ENCODE measurements around the gene AFF4. TPM values are rescaled to one million over a fixed set of nuclear protein-coding genes. Genes with fewer than 3 reads are reported as not detected.
"Not testable (repeated sequence)": the region's sequence is repeated elsewhere in the genome, so short reads cannot be mapped to it uniquely, and the experiment has no call there.

The AFF4 gene
- total and polyA plus RNA-seq, 12 donors, result 7.0 to 63.8 (median 52.5) TPM

- no peak overlapping the region for H3K27ac ChIP-seq
- no peak for DNase-seq
- no peaks in the 10 kb centered on the region for H3K27me3 ChIP-seq
- TF ChIP-seq, protein P1, sequence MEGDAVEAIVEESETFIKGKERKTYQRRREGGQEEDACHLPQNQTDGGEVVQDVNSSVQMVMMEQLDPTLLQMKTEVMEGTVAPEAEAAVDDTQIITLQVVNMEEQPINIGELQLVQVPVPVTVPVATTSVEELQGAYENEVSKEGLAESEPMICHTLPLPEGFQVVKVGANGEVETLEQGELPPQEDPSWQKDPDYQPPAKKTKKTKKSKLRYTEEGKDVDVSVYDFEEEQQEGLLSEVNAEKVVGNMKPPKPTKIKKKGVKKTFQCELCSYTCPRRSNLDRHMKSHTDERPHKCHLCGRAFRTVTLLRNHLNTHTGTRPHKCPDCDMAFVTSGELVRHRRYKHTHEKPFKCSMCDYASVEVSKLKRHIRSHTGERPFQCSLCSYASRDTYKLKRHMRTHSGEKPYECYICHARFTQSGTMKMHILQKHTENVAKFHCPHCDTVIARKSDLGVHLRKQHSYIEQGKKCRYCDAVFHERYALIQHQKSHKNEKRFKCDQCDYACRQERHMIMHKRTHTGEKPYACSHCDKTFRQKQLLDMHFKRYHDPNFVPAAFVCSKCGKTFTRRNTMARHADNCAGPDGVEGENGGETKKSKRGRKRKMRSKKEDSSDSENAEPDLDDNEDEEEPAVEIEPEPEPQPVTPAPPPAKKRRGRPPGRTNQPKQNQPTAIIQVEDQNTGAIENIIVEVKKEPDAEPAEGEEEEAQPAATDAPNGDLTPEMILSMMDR (IDR thresholded peaks at IDR 0.05), result no peak
- H3K4me3 ChIP-seq, result no peak overlapping the region
- ATAC-seq, result no peak
- H3K9me3 ChIP-seq, result no peaks in the 10 kb centered on the region
- intact Hi-C loops (cut with DNase I), result no loop called here
- H3K36me3 ChIP-seq, result peaks cover 0 to 7% (median 0%) of the 10 kb centered on the region in 9 donors
- H3K4me1 ChIP-seq, result peaks cover 4 to 58% (median 26%) of the 10 kb centered on the region in 9 donors
- 46 to 49% methylated on average over 2 of the region's 2 CpGs for WGBS, 2 donors
These were observed 15.8 kb downstream of the AFF4 start for GRCh38 chr5:132947671-132948070.

DNA sequence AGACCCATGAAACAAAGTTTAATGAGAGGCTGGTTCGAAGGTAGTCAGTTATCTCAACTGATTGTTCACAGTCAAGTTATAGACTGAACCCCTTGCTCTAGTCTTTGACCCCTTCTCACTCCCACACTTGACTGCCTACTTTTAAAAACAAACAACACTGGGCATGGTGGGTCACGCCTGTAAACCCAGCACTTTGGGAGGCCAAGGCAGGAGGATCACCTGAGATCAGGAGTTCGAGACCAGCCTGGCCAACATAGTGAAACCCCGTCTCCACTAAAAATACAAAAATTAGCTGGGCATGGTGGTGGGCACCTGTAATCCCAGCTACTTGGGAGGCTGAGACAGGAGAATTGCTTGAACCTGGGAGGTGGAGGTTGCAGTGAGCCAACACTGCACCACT is 18.1 kb downstream of the AFF4 start:
- H3K27me3 ChIP-seq; ATAC-seq; intact Hi-C loops (cut with DNase I); H3K27ac ChIP-seq; H3K9me3 ChIP-seq; H3K4me3 ChIP-seq; DNase-seq: not testable (repeated sequence)
- 92 to 96% methylated on average over 4 of the region's 4 CpGs for WGBS, 2 donors
- Histone ChIP-seq H3K4me1 (peaks cover 4 to 62% (median 29%) of the 10 kb centered on the region in 9 donors), H3K36me3 (peaks cover 0 to 14% (median 0%) of the 10 kb centered on the region in 9 donors)

GRCh38 chr5:132943362-132944022 is 19.9 kb downstream of the AFF4 start:
- DNase-seq (no peak), ATAC-seq (peak in 1 of 8 donors; percentile 40)
- H3K9me3 ChIP-seq, result no peaks in the 10 kb centered on the region
- H3K27ac ChIP-seq, result peak overlapping the region in 2 of 10 donors; percentile 18 to 28
- H3K27me3 ChIP-seq, result no peaks in the 10 kb centered on the region
- peaks cover 4 to 59% (median 29%) of the 10 kb centered on the region in 9 donors for H3K4me1 ChIP-seq
- WGBS, 2 donors, result 67 to 71% methylated on average over 3 of the region's 3 CpGs
- no peak overlapping the region for H3K4me3 ChIP-seq
- TF ChIP-seq, protein P1 (IDR thresholded peaks at IDR 0.05), result no peak
- H3K36me3 ChIP-seq, result peaks cover 0 to 14% (median 0%) of the 10 kb centered on the region in 9 donors
- intact Hi-C loops (cut with DNase I), result no loop called here

DNA sequence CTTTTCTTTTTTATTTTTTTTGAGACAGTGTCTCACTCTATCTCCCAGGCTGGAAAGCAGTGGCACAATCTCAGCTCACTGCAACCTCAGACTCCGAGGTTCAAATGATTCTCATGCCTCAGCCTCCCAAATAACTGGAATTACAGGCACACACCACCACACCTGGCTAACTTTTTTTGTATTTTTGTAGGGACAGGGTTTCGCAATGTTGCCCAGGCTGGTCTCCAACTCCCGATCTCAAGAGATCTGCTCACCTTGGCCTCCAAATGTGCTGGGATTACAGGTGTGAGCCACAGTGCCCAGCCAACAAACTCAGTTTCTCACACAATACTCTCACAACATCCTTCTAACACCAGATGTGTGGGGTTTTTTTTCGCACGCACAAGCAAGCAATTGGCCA is 22.1 kb downstream of the AFF4 start:
- Histone ChIP-seq H3K27me3 (no peaks in the 10 kb centered on the region), H3K4me3 (no peak overlapping the region), H3K36me3 (peaks cover 0 to 26% (median 0%) of the 10 kb centered on the region in 9 donors), H3K9me3 (no peaks in the 10 kb centered on the region), H3K4me1 (peaks cover 4 to 64% (median 23%) of the 10 kb centered on the region in 9 donors), H3K27ac (no peak overlapping the region)
- TF ChIP-seq, protein P1 (IDR thresholded peaks at IDR 0.05), result no peak
- DNase-seq (no peak), ATAC-seq (no peak)
- intact Hi-C loops (cut with DNase I), result no loop called here
- 95 to 98% methylated on average over 5 of the region's 5 CpGs for WGBS, 2 donors

DNA sequence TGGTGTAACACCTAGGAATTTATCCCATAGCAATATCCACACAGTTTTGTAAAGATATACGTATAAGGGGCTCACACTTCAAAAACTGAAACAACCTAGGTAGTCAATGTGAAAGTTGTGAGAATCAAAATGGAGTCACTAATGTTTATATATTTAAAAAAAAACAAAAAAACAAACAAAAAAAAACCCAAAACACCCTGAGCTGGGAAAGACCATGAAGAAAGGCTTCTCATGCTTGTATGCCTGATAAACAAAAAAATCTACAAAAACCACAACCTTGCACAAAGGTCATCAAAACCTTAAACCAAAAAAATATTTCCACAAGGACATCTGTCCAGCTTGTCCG is 35.4 kb downstream of the AFF4 start:
- no peak overlapping the region for H3K4me3 ChIP-seq
- intact Hi-C loops (cut with DNase I), result no loop called here
- 88 to 89% methylated on average over 2 of the region's 2 CpGs for WGBS, 2 donors
- ATAC-seq (no peak), DNase-seq (no peak)
- no peaks in the 10 kb centered on the region for H3K9me3 ChIP-seq
- H3K27ac ChIP-seq, result no peak overlapping the region
- H3K27me3 ChIP-seq, result no peaks in the 10 kb centered on the region
- H3K36me3 ChIP-seq, result peaks cover 0 to 100% (median 30%) of the 10 kb centered on the region in 9 donors
- H3K4me1 ChIP-seq, result peaks cover 0 to 19% (median 16%) of the 10 kb centered on the region in 9 donors
- TF ChIP-seq, protein P1 (IDR thresholded peaks at IDR 0.05), result no peak
